Activated T-cell treated with anti-CD3 and anti-CD28 coated beads for 1 hour (primary cell): Measurements from ENCODE around the gene PEPD.

ENCODE experiments used
- DNase-seq: peaks from one replicate; pipeline ENCODE4 v3.0.0-alpha.2; 2020; ENCODE audit warnings: low read depth

Gene PEPD

GRCh38 chr19:33383720-33384292 lies 137.8 kb downstream of the PEPD start:
- no peak for DNase-seq

- no peak for DNase-seq
Observed at GRCh38 chr19:33382982-33383381, 138.6 kb downstream of the PEPD start.

GRCh38 chr19:33382006-33382405 lies 139.6 kb downstream of the PEPD start:
- DNase-seq, result no peak

- DNase-seq, result no peak
Observed at GRCh38 chr19:33381101-33381500, 140.5 kb downstream of the PEPD start.

- no peak for DNase-seq
Observed at GRCh38 chr19:33379151-33379829, 142.3 kb downstream of the PEPD start.

- DNase-seq, result no peak
Observed at GRCh38 chr19:33377586-33378475, 143.8 kb downstream of the PEPD start.

- DNase-seq, result no peak
Observed at GRCh38 chr19:33376941-33377557, 144.5 kb downstream of the PEPD start.

- DNase-seq, result no peak
Observed at GRCh38 chr19:33376423-33376822, 145.2 kb downstream of the PEPD start.

GRCh38 chr19:33375837-33376159 lies 145.8 kb downstream of the PEPD start:
- no peak for DNase-seq

- no peak for DNase-seq
Observed at GRCh38 chr19:33375156-33375836, 146.3 kb downstream of the PEPD start.

GRCh38 chr19:33374236-33374714 lies 147.3 kb downstream of the PEPD start:
- no peak for DNase-seq

GRCh38 chr19:33373453-33374235 lies 147.9 kb downstream of the PEPD start, which contains the start of gene CEBPG:
TSS of gene CEBPG (plus strand) at chr19:33373709. CDS start at chr19:33379240, 5,531 bp downstream.
- DNase-seq, result peak; percentile 93

GRCh38 chr19:33370783-33371182 lies 150.8 kb downstream of the PEPD start:
- no peak for DNase-seq

- no peak for DNase-seq
Observed at GRCh38 chr19:33368074-33368864, 153.3 kb downstream of the PEPD start.

- DNase-seq, result no peak
Observed at GRCh38 chr19:33366897-33367296, 154.7 kb downstream of the PEPD start.

- DNase-seq, result no peak
Observed at GRCh38 chr19:33366127-33366526, 155.5 kb downstream of the PEPD start.

GRCh38 chr19:33365691-33366090 lies 155.9 kb downstream of the PEPD start:
- no peak for DNase-seq

- no peak for DNase-seq
Observed at GRCh38 chr19:33363476-33363875, 158.1 kb downstream of the PEPD start.

- DNase-seq, result no peak
Observed at GRCh38 chr19:33362508-33363228, 158.9 kb downstream of the PEPD start.

- no peak for DNase-seq
Observed at GRCh38 chr19:33359581-33359980, 162.0 kb downstream of the PEPD start.
